Endothelial cell of umbilical vein (primary cell): ENCODE measurements around the gene CCNY. TPM values are rescaled to one million over a fixed set of nuclear protein-coding genes. Genes with fewer than 3 reads are reported as not detected.

Source experiments
- BruUV-seq: library from RNA; stranded (reverse); fragments of 400-500 nt; replicated peaks from 2 replicates; lab custom pipeline; 2021; lab: Mats Ljungman, UMichigan
- CTCF ChIA-PET: fragments of 300-600, 350-600 bp; sonication (Branson Sonifier 250); formaldehyde crosslinking; loops from one replicate; lab custom pipeline; 2021; ENCODE audit warnings: antibody characterized with exemption, inconsistent platforms; lab: Charles Lee
- POLR2A ChIA-PET: fragments of 300-600, 350-600 bp; sonication (Branson Sonifier 250); formaldehyde crosslinking; loops from one replicate; lab custom pipeline; 2021; ENCODE audit warnings: antibody characterized with exemption, inconsistent platforms; lab: Charles Lee
- DNase-seq: peaks from one replicate; pipeline ENCODE4 v3.0.0-alpha.2; 2011; ENCODE audit warnings: low read depth, low spot score
- FAIRE-seq: peaks from 2 replicates; lab custom pipeline; 2011; peaks lifted over from hg19 to GRCh38; lab: Jason Lieb, UNC
- H2AFZ ChIP-seq: 2 replicates; pipeline ENCODE4 v1.6.0; 2012; ENCODE audit warnings: low read depth, low read length, control low read depth, inconsistent platforms
- H3K27ac ChIP-seq: 2 replicates; pipeline ENCODE4 v1.5.1; 2011; ENCODE audit warnings: low read depth, mild to moderate bottlenecking, control low read depth, low read length, moderate library complexity; ENCODE audit not compliant: insufficient read depth
- H3K27me3 ChIP-seq, 2 experiments: 2 replicates each; pipeline versions ENCODE4 v1.6.0 to v1.6.1; 2011; ENCODE audit warnings: low read length in 2 of 2, mixed read lengths in 1 of 2; ENCODE audit not compliant: control insufficient read depth in 2 of 2, insufficient read depth in 2 of 2
- H3K36me3 ChIP-seq, 2 experiments: 2 replicates in 1 of 2; 3 replicates in 1 of 2; pipeline ENCODE4 v1.5.1; 2011; ENCODE audit warnings: low read length in 2 of 2, mild to moderate bottlenecking in 1 of 2, moderate library complexity in 1 of 2; ENCODE audit not compliant: control insufficient read depth in 2 of 2, insufficient read depth in 2 of 2; ENCODE audit errors: extremely low read depth in 1 of 2
- H3K4me1 ChIP-seq: 3 replicates; pipeline ENCODE4 v1.5.1; 2011; ENCODE audit warnings: mild to moderate bottlenecking, low read length; ENCODE audit not compliant: control insufficient read depth, insufficient read depth; ENCODE audit errors: extremely low read depth
- H3K4me2 ChIP-seq: 2 replicates; pipeline ENCODE4 v1.6.1; 2011; ENCODE audit warnings: low read length, control low read depth, mixed read lengths; ENCODE audit not compliant: insufficient read depth
- H3K4me3 ChIP-seq, 3 experiments: fragments of 200-600 bp in 1 of 3; sonication (generic), shearing (Covaris generic) in 1 of 3; replicated peaks in 1 of 3; 2 replicates each; pipeline ENCODE4 v1.5.1; 2011 to 2016; ENCODE audit warnings: control low read depth in 3 of 3, low read length in 3 of 3, mild to moderate bottlenecking in 2 of 3, inconsistent platforms in 1 of 3, low read depth in 1 of 3, moderate library complexity in 1 of 3; ENCODE audit not compliant: insufficient read depth in 1 of 3
- H3K79me2 ChIP-seq: 2 replicates; pipeline ENCODE4 v1.6.0; 2012; ENCODE audit warnings: low read length, inconsistent platforms; ENCODE audit not compliant: control insufficient read depth, insufficient read depth
- H3K9ac ChIP-seq: replicated peaks from 2 replicates; pipeline ENCODE3; 2011; ENCODE audit warnings: low read length, control low read depth; ENCODE audit not compliant: insufficient read depth; ENCODE audit errors: extremely low read depth
- H3K9me1 ChIP-seq: replicated peaks from 3 replicates; pipeline ENCODE4 v1.6.0; 2011; ENCODE audit warnings: mild to moderate bottlenecking, low read length; ENCODE audit not compliant: control insufficient read depth, insufficient read depth; ENCODE audit errors: extremely low read depth
- H3K9me3 ChIP-seq: replicated peaks from 2 replicates; pipeline ENCODE4 v1.5.1; 2012; ENCODE audit warnings: low read length, inconsistent platforms; ENCODE audit not compliant: control insufficient read depth, insufficient read depth
- H4K20me1 ChIP-seq: replicated peaks from 2 replicates; pipeline ENCODE3; 2011; ENCODE audit warnings: mild to moderate bottlenecking, low read length; ENCODE audit not compliant: control insufficient read depth, insufficient read depth; ENCODE audit errors: extremely low read depth
- CTCF ChIP-seq, 2 donors: IDR thresholded peaks; 1 replicate in 1 of 2; 2 replicates in 1 of 2; pipeline ENCODE4 v1.5.1; 2011; ENCODE audit warnings: low read length in 2 of 2, mild to moderate bottlenecking in 2 of 2, moderate library complexity in 2 of 2, control low read depth in 1 of 2, inconsistent platforms in 1 of 2, low read depth in 1 of 2; ENCODE audit not compliant: insufficient read depth in 1 of 2; ENCODE audit errors: extremely low read depth in 1 of 2
- EZH2 ChIP-seq: IDR thresholded peaks from 2 replicates; pipeline ENCODE4 v1.6.1; 2012; ENCODE audit warnings: borderline replicate concordance, low read depth, mild to moderate bottlenecking, moderate library complexity, low read length, inconsistent platforms; ENCODE audit not compliant: severe bottlenecking
- FOS ChIP-seq: IDR thresholded peaks from 2 replicates; pipeline ENCODE4 v1.6.1; 2011; ENCODE audit warnings: mild to moderate bottlenecking, low read length, moderate library complexity, borderline replicate concordance; ENCODE audit not compliant: insufficient read depth
- GATA2 ChIP-seq: IDR thresholded peaks from 2 replicates; pipeline ENCODE4 v1.7.0; 2011; ENCODE audit warnings: low read depth, mild to moderate bottlenecking, moderate library complexity, mixed read lengths, low read length; ENCODE audit not compliant: insufficient read length, insufficient read depth
- JUN ChIP-seq: IDR thresholded peaks from 2 replicates; pipeline ENCODE4 v1.6.1; 2011; ENCODE audit warnings: borderline replicate concordance, low read depth; ENCODE audit not compliant: insufficient read length, insufficient read depth
- MAX ChIP-seq: IDR thresholded peaks from 2 replicates; pipeline ENCODE4 v1.6.1; 2011; ENCODE audit not compliant: insufficient read depth, insufficient read length
- MYC ChIP-seq: IDR thresholded peaks from one replicate; pipeline ENCODE4 v1.6.1; 2011; ENCODE audit warnings: mild to moderate bottlenecking, low read depth, low read length
- POLR2A ChIP-seq: IDR thresholded peaks from 2 replicates; pipeline ENCODE4 v1.6.1; 2012; ENCODE audit warnings: low read depth, mild to moderate bottlenecking, control low read depth, low read length
- POLR2AphosphoS5 ChIP-seq: IDR thresholded peaks from 2 replicates; pipeline ENCODE4 v1.6.1; 2012; ENCODE audit warnings: low read depth, mild to moderate bottlenecking, control low read depth, low read length, moderate library complexity; ENCODE audit not compliant: insufficient read depth
- dilution Hi-C: fragments of 300-500 bp; cut with MboI; formaldehyde crosslinking; loops from one replicate; pipeline ENCODE4 v1.15.0; 2019; ENCODE audit warnings: low sequenced_read_pairs; ENCODE audit not compliant: extremely low pct_ligation_motif_present
- intact Hi-C: fragments of 100-400 bp; cut with micrococcal nuclease; formaldehyde crosslinking; loops from one replicate; pipeline ENCODE4 v1.10.0; 2022
- polyA plus RNA-seq, 4 experiments: library from polyadenylated mRNA; depleted of rRNA in 3 of 4; stranded (reverse) in 3 of 4; unstranded in 1 of 4; fragments of >200 nt; gene quantifications; 2 replicates each; pipeline versions ENCODE4 v1.2.1 to v1.2.3, GENCODE V29; 2011 to 2012; ENCODE audit warnings: missing spikeins in 1 of 4
- total RNA-seq: library from RNA; stranded (reverse); gene quantifications from 2 replicates; pipeline ENCODE4 v1.2.3, GENCODE V29; 2021

The CCNY gene
- total and polyA plus RNA-seq, 2 donors (not counting 3 experiments of a cell fraction or from before 2014, with no cell fraction given) = 61.5 to 107 TPM

DNA sequence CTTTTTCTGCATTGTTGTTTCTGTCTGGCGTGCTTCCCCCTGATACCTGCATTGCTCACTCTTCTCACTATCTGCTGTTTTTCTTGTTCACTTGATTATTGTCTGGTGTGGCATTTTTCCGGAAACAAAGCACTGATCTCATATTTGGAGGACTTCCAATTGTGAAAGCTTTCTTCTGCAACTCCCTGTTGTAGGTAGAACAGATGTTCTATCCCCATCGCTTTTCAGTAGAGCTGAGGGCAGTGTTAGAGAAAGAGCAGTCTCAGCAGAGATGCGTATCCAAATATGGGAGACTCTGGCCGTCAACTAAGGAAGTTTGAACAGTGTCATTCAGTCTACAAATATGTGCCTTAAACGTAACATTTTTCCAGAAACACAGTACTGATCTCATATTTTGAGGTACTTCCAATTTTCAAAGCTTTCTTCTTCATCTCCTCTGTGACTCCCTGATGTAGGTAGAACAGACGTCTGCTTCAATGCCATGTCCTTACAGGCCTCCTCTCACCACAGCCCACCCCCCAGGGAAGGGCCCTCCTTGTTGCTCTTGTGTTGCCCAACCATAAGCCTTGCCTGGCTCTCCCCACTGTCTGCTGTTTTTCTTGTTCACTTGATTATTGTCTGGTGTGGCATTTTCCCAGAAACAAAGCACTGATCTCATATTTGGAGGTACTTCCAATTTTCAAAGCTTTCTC, 241.8 kb downstream of the CCNY start:
- ChIA-PET CTCF (interaction anchor here (1.1 to 1.6 kb wide), 2 partner anchors 11 to 15 kb away, joined by 3 read pairs; no protein-coding TSS in a partner anchor), POLR2A (no interaction called here)
- FAIRE-seq (peak; percentile 52), DNase-seq (peak; percentile 66)
- Histone ChIP-seq H3K4me1 (peaks cover 31% of the 10 kb centered on the region), H3K4me2 (no peak overlapping the region), H3K9ac (no peak overlapping the region), H3K9me3 (no peaks in the 10 kb centered on the region), H3K79me2 (no peaks in the 10 kb centered on the region), H3K27ac (peak overlapping the region; percentile 4), H3K36me3 (peaks cover 3 to 4% of the 10 kb centered on the region in 2 experiments), H4K20me1 (no peaks in the 10 kb centered on the region), H3K27me3 (no peaks in the 10 kb centered on the region), H2AFZ (no peak overlapping the region), H3K4me3 (no peak overlapping the region), H3K9me1 (no peaks in the 10 kb centered on the region)
- TF ChIP-seq CTCF (IDR thresholded peaks at IDR 0.05; ENCODE audit: extremely low read depth in 1 of 2, insufficient read depth in 1 of 2, low read depth in 1 of 2, low read length in 2 of 2) (no peak), POLR2A (no peak), EZH2 (no peak), FOS (no peak), GATA2 (no peak), JUN (no peak), MAX (no peak), POLR2AphosphoS5 (no peak), MYC (no peak)
- intact Hi-C loops (loop anchor here (5.0 to 10.0 kb wide), 2 partner anchors 59 to 1307 kb away; no protein-coding TSS in a partner anchor), dilution Hi-C loops (no loop called here)
- BruUV-seq = TSS peak; percentile 23
